Measurements from ENCODE around the gene ITPR2.

- TF ChIP-seq, protein P1, sequence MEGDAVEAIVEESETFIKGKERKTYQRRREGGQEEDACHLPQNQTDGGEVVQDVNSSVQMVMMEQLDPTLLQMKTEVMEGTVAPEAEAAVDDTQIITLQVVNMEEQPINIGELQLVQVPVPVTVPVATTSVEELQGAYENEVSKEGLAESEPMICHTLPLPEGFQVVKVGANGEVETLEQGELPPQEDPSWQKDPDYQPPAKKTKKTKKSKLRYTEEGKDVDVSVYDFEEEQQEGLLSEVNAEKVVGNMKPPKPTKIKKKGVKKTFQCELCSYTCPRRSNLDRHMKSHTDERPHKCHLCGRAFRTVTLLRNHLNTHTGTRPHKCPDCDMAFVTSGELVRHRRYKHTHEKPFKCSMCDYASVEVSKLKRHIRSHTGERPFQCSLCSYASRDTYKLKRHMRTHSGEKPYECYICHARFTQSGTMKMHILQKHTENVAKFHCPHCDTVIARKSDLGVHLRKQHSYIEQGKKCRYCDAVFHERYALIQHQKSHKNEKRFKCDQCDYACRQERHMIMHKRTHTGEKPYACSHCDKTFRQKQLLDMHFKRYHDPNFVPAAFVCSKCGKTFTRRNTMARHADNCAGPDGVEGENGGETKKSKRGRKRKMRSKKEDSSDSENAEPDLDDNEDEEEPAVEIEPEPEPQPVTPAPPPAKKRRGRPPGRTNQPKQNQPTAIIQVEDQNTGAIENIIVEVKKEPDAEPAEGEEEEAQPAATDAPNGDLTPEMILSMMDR (IDR thresholded peaks at IDR 0.05), result no peak
- no peak for TF ChIP-seq POLR2A (IDR thresholded peaks at IDR 0.05)
Measured at GRCh38 chr12:26359576-26359975, 473.4 kb downstream of the ITPR2 start.

Data from adrenal gland (tissue), 5 donors.